GM10847 (cell line): ENCODE data around the gene OTOG.

Experiments used
- POLR2A ChIP-seq: IDR thresholded peaks from 2 replicates; pipeline ENCODE4 v1.6.1; 2011; ENCODE audit not compliant: insufficient read length; ENCODE audit errors: extremely low read depth

Gene OTOG

GRCh38 chr11:17630936-17631335, 83.9 kb downstream of the OTOG start:
- TF ChIP-seq POLR2A = no peak

- no peak for TF ChIP-seq POLR2A
Observed at GRCh38 chr11:17631702-17632365, 84.8 kb downstream of the OTOG start.

GRCh38 chr11:17633279-17633986, 86.4 kb downstream of the OTOG start:
- no peak for TF ChIP-seq POLR2A

- no peak for TF ChIP-seq POLR2A
Observed at GRCh38 chr11:17633987-17634775, 87.1 kb downstream of the OTOG start.

- TF ChIP-seq POLR2A = no peak
Observed at GRCh38 chr11:17634776-17635550, 87.9 kb downstream of the OTOG start.

- no peak for TF ChIP-seq POLR2A
Observed at GRCh38 chr11:17635551-17635938, 88.5 kb downstream of the OTOG start.

GRCh38 chr11:17636721-17637120, 89.7 kb downstream of the OTOG start:
- TF ChIP-seq POLR2A = no peak

- no peak for TF ChIP-seq POLR2A
Observed at GRCh38 chr11:17637901-17638300, 90.8 kb downstream of the OTOG start.

- TF ChIP-seq POLR2A = no peak
Observed at GRCh38 chr11:17638311-17638710, 91.3 kb downstream of the OTOG start.

- no peak for TF ChIP-seq POLR2A
Observed at GRCh38 chr11:17639091-17639490, 92.0 kb downstream of the OTOG start.

- no peak for TF ChIP-seq POLR2A
Observed at GRCh38 chr11:17639781-17640180, 92.7 kb downstream of the OTOG start.

GRCh38 chr11:17640493-17641164, 93.6 kb downstream of the OTOG start:
- TF ChIP-seq POLR2A = no peak

- no peak for TF ChIP-seq POLR2A
Observed at GRCh38 chr11:17641792-17642350, 94.8 kb downstream of the OTOG start.

GRCh38 chr11:17642370-17642769, 95.3 kb downstream of the OTOG start:
- no peak for TF ChIP-seq POLR2A
